Measurements from ENCODE around the gene TSPAN17. TPM values are rescaled to one million over a fixed set of nuclear protein-coding genes. Genes with fewer than 3 reads are reported as not detected.

The TSPAN17 gene
- total and polyA plus RNA-seq, 2 experiments from 2014 or later = 11.7 to 52.1 TPM

- H3K4me1 Mint-ChIP-seq = peaks cover 41% of the 10 kb centered on the region
- Histone ChIP-seq H3K9me2 (ENCODE audit: insufficient read depth) (no peaks in the 10 kb centered on the region), H4K20me1 (replicated peaks; ENCODE audit: insufficient read depth) (peaks cover 6% of the 10 kb centered on the region; the same call in 1 of the 2 replicates), H3F3A (replicated peaks; ENCODE audit: low read depth) (peaks cover 5% of the 10 kb centered on the region; the same call in 1 of the 2 replicates), H3K36me3 (ENCODE audit: insufficient read depth) (no peaks in the 10 kb centered on the region), H3K79me2 (replicated peaks; ENCODE audit: insufficient read depth) (no peaks in the 10 kb centered on the region), H3K4me3 (peak overlapping the region; percentile 87), H2AFZ (peak overlapping the region; percentile 96), H3K4me1 (ENCODE audit: insufficient read depth) (peaks cover 15% of the 10 kb centered on the region), H3K4me2 (peak overlapping the region; percentile 97), H3K27ac (ENCODE audit: low read depth) (no peak overlapping the region), H3K27me3 (ENCODE audit: insufficient read depth) (peaks cover 41% of the 10 kb centered on the region)
- H3K27ac Mint-ChIP-seq = no peak overlapping the region
- ATAC-seq (peak; percentile 5), DNase-seq (ENCODE audit: low spot score) (no peak)
- TF ChIP-seq, protein P1, sequence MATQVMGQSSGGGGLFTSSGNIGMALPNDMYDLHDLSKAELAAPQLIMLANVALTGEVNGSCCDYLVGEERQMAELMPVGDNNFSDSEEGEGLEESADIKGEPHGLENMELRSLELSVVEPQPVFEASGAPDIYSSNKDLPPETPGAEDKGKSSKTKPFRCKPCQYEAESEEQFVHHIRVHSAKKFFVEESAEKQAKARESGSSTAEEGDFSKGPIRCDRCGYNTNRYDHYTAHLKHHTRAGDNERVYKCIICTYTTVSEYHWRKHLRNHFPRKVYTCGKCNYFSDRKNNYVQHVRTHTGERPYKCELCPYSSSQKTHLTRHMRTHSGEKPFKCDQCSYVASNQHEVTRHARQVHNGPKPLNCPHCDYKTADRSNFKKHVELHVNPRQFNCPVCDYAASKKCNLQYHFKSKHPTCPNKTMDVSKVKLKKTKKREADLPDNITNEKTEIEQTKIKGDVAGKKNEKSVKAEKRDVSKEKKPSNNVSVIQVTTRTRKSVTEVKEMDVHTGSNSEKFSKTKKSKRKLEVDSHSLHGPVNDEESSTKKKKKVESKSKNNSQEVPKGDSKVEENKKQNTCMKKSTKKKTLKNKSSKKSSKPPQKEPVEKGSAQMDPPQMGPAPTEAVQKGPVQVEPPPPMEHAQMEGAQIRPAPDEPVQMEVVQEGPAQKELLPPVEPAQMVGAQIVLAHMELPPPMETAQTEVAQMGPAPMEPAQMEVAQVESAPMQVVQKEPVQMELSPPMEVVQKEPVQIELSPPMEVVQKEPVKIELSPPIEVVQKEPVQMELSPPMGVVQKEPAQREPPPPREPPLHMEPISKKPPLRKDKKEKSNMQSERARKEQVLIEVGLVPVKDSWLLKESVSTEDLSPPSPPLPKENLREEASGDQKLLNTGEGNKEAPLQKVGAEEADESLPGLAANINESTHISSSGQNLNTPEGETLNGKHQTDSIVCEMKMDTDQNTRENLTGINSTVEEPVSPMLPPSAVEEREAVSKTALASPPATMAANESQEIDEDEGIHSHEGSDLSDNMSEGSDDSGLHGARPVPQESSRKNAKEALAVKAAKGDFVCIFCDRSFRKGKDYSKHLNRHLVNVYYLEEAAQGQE (IDR thresholded peaks at IDR 0.05; ENCODE audit: unreplicated experiment) = no peak
- TF ChIP-seq JUNB (IDR thresholded peaks at IDR 0.05; ENCODE audit: unreplicated experiment) = no peak
- TF ChIP-seq POLR2AphosphoS5 (IDR thresholded peaks at IDR 0.05; ENCODE audit: low read depth) = no peak
- no peak for TF ChIP-seq CTCF (conservative IDR thresholded peaks at IDR 0.05; ENCODE audit: low read depth in 2 of 2)
- TF ChIP-seq NANOG (IDR thresholded peaks at IDR 0.05; ENCODE audit: borderline replicate concordance) = no peak
- TF ChIP-seq CREB1 (CRISPR knock-in tag; IDR thresholded peaks at IDR 0.05; ENCODE audit: low read depth) = no peak
- TF ChIP-seq EZH2phosphoT487 (IDR thresholded peaks at IDR 0.05; ENCODE audit: unreplicated experiment) = no peak
- TF ChIP-seq STAT1 (IDR thresholded peaks at IDR 0.05; ENCODE audit: unreplicated experiment) = no peak
- no peak for TF ChIP-seq ZNF331 (CRISPR knock-in tag; IDR thresholded peaks at IDR 0.05; ENCODE audit: low read depth)
- no peak for TF ChIP-seq ZNF114 (CRISPR knock-in tag; IDR thresholded peaks at IDR 0.05)
- TF ChIP-seq, protein P2, sequence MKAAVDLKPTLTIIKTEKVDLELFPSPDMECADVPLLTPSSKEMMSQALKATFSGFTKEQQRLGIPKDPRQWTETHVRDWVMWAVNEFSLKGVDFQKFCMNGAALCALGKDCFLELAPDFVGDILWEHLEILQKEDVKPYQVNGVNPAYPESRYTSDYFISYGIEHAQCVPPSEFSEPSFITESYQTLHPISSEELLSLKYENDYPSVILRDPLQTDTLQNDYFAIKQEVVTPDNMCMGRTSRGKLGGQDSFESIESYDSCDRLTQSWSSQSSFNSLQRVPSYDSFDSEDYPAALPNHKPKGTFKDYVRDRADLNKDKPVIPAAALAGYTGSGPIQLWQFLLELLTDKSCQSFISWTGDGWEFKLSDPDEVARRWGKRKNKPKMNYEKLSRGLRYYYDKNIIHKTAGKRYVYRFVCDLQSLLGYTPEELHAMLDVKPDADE (IDR thresholded peaks at IDR 0.05) = no peak
- no peak for TF ChIP-seq EZH2 (IDR thresholded peaks at IDR 0.05; ENCODE audit: low read depth, unreplicated experiment)
- TF ChIP-seq, protein P3, sequence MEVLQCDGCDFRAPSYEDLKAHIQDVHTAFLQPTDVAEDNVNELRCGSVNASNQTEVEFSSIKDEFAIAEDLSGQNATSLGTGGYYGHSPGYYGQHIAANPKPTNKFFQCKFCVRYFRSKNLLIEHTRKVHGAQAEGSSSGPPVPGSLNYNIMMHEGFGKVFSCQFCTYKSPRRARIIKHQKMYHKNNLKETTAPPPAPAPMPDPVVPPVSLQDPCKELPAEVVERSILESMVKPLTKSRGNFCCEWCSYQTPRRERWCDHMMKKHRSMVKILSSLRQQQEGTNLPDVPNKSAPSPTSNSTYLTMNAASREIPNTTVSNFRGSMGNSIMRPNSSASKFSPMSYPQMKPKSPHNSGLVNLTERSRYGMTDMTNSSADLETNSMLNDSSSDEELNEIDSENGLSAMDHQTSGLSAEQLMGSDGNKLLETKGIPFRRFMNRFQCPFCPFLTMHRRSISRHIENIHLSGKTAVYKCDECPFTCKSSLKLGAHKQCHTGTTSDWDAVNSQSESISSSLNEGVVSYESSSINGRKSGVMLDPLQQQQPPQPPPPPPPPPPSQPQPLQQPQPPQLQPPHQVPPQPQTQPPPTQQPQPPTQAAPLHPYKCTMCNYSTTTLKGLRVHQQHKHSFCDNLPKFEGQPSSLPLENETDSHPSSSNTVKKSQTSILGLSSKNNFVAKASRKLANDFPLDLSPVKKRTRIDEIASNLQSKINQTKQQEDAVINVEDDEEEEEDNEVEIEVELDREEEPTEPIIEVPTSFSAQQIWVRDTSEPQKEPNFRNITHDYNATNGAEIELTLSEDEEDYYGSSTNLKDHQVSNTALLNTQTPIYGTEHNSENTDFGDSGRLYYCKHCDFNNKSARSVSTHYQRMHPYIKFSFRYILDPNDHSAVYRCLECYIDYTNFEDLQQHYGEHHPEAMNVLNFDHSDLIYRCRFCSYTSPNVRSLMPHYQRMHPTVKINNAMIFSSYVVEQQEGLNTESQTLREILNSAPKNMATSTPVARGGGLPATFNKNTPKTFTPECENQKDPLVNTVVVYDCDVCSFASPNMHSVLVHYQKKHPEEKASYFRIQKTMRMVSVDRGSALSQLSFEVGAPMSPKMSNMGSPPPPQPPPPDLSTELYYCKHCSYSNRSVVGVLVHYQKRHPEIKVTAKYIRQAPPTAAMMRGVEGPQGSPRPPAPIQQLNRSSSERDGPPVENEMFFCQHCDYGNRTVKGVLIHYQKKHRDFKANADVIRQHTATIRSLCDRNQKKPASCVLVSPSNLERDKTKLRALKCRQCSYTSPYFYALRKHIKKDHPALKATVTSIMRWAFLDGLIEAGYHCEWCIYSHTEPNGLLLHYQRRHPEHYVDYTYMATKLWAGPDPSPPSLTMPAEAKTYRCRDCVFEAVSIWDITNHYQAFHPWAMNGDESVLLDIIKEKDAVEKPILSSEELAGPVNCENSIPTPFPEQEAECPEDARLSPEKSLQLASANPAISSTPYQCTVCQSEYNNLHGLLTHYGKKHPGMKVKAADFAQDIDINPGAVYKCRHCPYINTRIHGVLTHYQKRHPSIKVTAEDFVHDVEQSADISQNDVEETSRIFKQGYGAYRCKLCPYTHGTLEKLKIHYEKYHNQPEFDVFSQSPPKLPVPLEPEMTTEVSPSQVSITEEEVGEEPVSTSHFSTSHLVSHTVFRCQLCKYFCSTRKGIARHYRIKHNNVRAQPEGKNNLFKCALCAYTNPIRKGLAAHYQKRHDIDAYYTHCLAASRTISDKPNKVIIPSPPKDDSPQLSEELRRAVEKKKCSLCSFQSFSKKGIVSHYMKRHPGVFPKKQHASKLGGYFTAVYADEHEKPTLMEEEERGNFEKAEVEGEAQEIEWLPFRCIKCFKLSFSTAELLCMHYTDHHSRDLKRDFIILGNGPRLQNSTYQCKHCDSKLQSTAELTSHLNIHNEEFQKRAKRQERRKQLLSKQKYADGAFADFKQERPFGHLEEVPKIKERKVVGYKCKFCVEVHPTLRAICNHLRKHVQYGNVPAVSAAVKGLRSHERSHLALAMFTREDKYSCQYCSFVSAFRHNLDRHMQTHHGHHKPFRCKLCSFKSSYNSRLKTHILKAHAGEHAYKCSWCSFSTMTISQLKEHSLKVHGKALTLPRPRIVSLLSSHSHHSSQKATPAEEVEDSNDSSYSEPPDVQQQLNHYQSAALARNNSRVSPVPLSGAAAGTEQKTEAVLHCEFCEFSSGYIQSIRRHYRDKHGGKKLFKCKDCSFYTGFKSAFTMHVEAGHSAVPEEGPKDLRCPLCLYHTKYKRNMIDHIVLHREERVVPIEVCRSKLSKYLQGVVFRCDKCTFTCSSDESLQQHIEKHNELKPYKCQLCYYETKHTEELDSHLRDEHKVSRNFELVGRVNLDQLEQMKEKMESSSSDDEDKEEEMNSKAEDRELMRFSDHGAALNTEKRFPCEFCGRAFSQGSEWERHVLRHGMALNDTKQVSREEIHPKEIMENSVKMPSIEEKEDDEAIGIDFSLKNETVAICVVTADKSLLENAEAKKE (CRISPR knock-in tag; IDR thresholded peaks at IDR 0.05) = no peak
- H3K4me3 Mint-ChIP-seq = peak overlapping the region; percentile 73
- peaks cover 48% of the 10 kb centered on the region for H3K27me3 Mint-ChIP-seq (ENCODE audit: insufficient read depth, low read depth, poor library complexity)
- H3K36me3 Mint-ChIP-seq (ENCODE audit: low read depth) = no peaks in the 10 kb centered on the region
- peaks cover 2% of the 10 kb centered on the region; the same call in 1 of the 3 replicates for H3K9me3 Mint-ChIP-seq
Observed at GRCh38 chr5:176629317-176629852, 17.9 kb upstream of the TSPAN17 start.
